ENCODE results near the gene PER1.
A peak's percentile ranks its signal among the peaks of the same experiment; 100 is the strongest.

The PER1 gene

DNA sequence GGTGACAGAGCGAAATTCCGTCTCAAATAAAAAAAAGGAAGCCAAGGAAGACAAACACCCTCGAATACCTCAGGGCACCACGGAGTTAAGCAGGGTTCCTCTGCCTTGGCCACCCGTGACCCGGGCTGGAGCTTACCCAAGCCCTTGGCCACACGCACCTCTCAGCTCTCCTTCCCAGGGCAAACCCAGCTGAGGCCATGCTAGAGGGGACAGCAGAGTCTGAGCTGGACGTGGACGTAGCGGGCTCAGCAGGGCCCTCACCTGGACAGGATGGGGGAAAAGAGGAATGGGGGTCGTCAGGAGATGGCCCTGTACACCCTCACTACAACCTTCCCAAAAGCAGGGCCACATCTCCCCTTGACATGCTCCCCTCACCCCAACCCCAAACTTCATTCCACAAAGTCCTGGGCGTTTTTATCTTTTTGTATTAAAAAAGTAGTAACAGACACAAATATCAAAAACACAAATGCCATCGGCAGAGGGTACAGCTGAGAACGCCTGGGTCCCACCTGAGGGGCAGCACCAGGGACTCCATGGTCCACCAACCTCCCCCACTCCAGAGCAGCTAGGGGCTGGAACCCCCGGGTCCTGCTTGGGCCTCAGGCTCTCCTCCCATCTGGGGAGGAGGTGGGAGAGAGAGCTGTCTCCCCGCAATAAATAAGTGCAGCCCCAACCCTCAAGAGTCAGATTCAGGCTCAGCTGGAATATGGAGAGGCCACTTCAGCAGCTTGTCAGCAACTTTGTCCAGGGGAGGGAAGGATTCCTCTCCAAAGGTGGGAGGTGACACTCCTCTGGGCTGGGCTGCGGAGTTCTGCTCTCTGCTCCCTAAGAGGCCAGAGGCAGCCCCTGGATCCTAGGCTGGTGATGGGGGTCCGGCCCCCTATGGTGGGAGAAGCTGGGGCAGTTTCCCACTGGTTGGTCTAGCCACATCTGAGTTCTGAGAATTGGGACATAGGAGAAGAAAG is 11.9 kb downstream of the PER1 start:
- DNase-seq = peak; percentile 47

DNA sequence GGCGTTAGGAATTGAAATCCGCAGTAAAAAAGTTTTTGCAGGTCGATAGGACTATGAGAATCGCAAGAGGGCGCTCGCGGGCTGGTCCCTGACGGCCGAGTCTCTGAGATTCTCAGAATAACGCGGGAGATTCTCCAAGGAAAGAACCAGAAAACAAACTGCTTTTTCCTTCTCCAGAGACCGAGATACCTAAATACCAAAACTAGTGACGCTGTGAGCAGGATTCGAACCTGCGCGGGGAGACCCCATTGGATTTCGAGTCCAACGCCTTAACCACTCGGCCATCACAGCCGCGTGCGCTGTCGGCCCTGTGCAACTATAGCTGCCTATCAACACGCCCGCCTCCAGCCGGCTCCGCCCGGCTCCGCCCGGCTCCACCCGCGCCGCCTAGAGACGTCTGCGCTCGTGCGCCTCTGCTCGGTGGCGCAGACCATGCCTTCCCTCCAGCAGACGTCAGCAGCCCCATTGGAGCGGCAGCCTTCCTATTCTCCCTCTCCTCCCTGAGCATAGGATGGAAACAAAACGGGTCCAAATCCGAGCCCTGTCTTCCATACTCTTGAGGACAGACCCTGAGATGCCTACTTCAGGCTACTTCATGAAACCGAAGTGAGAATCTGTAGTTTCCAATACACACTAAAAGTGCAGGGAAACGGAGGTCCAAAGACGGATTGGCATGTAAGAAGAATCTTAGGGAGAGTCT is 13.4 kb downstream of the PER1 start:
- peak; percentile 99 for DNase-seq

DNA sequence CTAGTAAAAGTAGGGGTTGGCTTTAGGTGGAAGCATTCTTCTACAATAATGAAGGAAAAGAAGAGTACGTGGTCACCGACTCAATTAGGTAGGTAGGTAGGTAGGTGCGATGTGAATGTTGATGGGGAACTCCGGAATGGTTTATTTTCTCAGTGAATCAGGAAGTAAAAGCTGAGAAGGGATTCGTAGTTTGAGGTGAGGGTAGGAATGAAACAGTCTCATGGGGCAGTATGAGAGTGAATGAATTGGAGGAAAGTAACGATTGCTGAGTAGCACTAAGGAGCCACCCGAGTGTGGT is 13.9 kb downstream of the PER1 start:
- no peak for DNase-seq

DNA sequence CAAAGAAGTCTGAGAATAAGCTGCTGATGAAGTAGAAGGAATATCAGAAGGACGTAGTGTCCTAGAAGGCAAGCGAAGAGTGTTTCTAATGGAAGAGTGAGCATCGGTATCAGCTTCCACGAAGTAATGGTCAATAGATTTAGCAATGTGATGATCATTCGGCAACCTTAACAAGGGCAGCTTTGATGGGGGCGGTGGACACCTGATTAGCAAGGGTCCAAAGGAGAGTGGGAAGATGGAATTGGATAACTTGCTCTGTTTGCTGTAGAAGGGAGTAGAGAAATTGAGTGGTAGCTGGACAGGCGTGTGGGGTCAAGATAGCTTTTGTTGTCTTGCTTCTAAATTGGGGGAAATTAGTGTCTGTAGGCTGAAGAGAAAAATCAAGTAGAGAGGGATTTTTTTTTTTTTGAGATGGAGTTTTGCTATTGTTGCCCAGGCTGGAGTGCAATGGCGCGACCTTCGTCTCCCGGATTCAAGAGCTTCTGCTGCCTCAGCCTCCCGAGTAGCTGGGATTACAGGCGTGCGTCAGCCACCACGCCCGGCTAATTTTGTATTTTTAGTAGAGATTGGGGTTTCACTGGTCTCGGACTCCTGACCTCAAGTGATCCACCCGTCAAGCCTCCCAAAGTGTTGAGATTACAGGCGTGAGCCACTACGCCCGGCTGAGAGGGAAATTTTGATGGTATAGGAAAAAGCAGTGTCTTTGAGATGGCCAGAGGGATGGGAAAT is 14.4 kb downstream of the PER1 start:
- peak; percentile 35 for DNase-seq

DNA sequence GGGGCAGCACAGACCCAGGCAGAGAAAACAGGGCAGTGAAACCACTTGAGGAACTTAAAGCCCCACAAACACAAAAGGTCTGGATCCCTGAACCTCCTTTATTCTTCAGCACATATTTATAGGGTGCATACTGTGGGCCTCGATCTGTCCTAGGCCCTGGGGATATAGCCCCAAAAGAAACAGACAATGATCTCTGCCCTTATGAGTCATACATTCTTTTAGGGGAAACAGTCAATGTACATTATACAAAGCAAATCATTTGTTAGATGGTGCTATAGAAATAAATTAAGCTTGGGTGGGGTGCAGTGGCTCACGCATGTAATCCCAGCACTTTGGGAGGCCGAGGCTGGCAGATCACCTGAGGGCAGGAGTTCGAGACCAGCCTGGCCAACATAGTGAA is 18.3 kb downstream of the PER1 start:
- no peak for DNase-seq

DNA sequence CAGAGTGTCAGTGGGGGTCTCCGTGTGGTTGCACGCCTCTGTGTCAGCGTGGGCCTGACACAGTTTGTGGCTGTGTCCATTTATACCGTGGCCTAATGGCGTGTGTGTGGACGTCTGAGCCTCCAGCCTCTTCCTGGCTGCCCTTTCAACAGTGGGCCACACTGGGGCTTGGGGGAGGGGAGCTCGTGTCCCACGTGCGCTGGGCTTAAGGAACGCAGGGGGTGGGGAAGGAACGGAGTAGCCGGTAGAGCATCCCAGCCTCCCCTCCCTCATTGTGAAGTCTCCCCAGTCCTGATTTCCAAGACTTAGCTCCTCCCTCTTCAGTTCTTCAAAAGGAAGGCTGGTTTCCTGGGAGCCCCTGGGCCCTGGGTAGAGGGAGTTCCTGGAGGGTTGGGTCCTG is 18.8 kb downstream of the PER1 start:
- no peak for DNase-seq

DNA sequence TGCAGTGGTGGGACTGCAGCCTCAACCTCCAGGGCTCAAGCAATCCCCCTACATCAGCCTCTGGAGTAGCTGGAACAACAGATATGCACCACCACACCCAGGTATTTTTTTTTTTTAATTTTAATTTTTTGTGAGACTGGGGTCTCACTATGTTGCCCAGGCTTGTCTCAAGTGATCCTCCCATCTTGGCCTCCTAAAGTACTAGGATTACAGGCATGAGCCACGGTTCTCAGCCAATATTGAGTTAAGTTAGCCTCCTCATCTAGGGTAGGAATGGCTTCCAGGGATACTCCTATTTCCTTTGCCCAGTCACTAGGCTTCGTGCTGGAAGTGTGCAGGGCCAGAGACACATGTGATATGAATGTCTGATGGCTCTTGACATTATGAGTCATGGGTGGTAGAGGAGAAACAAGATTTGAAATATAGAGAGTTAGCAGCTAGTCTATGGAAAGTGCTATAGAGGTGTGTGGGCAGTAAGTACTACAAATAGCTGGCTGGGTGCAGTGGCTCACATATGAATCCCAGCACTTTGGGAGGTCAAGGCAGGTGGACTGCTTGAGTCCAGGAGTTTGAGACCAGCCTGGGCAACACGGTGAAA is 20.3 kb downstream of the PER1 start:
- DNase-seq = no peak

DNA sequence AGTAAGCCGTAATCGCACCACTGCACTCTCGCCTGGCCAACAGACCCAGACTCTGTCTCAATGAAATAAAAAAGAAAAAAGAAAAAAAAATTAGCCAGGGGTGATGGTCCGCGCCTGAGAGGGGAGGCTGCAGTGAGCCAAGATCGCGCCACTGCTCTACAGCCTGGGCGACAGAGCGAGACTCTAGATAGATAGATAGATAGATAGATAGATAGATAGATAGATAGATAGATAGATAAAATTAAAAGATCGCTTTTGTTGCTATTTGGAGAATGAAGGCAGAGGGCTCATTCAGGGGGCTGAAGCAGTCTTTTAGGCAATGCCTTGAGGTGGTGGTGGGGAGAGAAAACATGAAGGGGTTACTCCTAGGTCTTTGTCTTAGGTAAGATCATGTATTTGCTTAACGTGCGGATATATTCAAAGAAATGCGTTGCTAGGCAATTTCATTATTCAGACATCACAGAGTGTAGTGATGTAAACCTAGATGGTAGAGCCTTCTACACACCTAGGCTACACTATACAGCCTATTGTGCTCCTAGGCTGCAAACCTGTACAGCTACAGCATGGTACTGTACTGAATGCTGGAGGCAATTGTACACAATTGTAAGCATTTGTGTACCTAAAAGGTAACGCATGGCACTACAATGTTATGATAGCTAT is 23.9 kb downstream of the PER1 start:
- no peak for DNase-seq

DNA sequence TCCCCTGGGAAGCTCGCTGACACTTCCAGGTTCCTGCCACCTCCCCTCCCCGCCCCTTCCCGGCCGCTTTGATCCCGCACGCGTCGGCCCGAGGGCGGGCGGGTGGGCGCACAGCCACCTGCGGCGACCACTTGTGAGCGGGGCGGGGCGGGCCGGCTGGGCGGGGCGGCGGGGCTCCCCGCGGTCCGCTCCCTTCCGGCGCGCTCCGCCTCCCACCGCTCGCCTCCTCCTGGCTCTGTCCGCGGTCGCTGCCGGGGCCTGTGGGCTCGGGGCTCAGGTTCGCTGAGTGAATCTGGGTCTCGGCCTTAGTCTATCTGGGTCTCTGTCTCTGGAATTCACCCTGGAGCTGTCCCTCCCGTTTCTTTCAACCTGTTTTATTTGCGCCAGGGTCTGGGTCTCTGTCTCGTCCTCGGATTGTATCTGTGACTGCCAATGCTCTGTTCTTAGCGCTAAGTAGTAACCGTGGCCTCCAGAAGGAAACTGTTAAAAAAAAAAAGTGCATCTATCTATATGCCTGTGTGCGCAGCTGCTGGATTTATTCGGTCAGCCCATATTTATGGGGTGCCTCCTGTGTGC is 25.6 kb downstream of the PER1 start:
- peak; percentile 71 for DNase-seq

DNA sequence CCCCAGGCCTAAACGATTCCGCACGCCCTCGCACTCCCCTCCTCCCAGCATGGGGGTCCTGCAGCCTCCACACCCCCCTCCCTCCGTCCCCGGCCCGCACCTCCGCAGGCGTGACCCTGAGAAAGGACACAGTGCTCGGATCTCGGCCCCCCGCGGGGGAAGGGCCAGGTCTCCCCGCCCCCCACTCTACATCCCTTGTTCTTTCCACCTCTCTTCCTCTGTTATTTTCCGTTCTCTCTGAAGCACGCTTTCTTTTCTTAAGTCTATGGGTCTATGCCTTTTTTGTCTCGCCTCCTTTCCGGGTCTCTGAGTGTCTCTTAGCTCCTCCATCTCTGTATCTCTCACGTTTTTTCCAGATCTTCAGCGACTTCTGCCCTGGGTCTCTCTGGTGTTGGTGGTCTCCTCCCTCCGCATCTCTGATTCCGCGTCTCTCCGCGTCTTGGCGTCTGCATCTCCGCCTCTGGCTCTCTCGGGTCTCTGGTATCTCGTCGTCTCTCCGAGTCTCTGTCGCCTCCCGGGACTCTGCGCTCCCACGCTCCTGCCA is 26.2 kb downstream of the PER1 start:
- no peak for DNase-seq

DNA sequence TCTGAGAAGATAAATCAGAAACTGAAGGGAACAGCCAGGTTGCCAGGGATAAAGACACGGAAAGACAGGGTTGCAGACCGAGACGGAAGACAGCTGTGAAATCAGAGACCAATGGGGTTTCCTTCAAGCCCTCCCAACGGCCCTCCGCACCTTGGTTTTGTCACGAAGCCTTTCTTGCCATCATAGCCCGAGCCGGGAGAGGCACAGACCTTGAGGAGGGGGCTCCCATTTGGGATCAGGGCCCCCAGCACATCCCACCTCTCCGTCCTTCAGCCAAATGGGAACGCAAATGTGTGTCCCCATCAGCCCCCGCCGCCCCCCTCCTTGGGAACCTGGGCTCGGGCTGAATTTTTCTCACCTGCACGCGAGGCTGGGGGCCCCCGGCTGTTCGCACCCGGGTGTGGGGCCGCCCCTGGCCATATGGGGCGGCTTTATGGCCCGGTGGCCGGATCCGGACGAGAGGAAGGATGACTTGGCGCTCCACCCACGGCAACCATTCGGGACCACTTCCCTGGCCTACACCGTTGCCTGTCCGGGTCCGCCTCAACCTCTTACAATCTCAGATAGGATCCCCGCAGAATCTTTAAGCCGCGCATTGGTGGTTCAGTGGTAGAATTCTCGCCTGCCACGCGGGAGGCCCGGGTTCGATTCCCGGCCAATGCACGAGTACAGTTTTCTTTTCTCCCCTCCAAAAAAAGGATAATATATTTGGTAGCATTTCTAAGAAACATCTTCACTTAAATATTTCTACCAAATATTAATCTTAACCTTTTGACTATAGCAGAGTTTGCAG is 26.9 kb downstream of the PER1 start:
- peak; percentile 90 for DNase-seq

DNA sequence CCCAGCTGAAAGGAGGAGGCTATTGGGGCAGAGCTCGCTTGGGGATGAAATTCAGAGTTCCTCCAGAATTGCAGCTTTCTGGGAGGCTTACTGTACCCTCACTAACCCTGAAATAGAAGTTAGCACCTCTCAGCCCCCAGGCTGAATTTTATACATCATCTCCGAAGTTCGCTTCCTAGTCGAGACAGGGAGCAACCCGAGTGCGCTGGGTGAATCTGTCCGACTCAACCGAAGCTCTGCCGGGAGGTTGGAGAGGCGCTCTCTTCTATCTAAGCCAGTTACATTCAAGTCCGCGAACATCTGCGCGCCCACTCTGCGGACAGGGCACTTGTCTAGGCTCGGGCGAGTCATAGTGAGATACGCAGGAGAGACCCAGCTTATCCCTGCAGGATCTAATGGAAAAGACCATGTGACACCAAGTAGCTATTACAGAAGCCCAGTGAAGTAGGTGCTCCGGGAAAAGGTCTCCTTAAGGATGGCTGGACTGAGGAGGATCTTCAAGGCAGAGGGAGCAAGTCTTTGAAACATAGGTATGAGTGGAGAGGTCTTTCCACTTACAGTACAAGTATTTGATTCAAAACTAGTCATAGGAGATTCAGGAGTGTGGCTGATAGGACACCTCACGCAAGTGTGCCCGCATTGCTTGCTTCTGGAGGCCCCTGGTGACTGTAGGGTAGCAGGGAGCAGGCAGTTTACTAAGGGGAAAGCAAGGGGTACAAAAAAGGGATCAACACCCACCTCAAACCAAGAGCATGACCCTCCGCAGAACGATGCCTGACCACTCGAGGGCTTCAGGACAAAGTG is 27.7 kb downstream of the PER1 start:
- no peak for DNase-seq

DNA sequence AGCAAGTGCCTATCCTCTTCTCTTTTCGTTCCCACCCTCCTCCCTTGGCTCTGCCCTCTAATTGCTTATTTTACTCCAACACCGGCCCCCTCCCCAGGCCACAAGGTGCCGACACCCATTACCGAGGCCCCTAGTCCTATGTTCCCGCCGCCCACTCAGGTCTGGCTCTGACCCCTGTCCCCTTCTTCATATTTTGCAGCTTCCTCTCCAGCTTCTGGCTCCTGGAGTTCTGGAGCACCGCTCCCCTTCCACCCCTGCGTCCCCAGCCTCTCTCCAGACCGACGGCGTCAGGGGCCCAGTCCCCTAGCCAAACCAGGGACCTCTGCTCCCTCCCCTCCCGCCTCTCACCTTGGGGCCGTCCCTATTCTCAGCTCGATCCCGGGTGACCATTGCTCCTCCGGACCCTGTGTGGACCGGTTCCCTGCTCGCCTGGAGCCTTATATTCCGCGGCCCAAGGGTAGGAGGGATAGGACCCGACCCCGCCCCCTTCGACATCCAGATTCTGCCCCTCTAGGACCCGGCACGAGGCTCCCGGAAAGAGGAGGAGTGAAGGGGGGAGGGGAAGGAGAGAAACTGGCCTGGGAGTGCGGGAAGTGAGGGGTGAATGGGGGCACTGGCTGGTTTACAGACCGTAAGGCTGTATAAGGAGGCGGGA is 28.4 kb downstream of the PER1 start, which contains the start of gene HES7:
Gene HES7 (minus strand): TSS at position 412 of the 655 bp plus-strand sequence. CDS start 22 bp downstream, at position 390.
- peak; percentile 49 for DNase-seq

DNA sequence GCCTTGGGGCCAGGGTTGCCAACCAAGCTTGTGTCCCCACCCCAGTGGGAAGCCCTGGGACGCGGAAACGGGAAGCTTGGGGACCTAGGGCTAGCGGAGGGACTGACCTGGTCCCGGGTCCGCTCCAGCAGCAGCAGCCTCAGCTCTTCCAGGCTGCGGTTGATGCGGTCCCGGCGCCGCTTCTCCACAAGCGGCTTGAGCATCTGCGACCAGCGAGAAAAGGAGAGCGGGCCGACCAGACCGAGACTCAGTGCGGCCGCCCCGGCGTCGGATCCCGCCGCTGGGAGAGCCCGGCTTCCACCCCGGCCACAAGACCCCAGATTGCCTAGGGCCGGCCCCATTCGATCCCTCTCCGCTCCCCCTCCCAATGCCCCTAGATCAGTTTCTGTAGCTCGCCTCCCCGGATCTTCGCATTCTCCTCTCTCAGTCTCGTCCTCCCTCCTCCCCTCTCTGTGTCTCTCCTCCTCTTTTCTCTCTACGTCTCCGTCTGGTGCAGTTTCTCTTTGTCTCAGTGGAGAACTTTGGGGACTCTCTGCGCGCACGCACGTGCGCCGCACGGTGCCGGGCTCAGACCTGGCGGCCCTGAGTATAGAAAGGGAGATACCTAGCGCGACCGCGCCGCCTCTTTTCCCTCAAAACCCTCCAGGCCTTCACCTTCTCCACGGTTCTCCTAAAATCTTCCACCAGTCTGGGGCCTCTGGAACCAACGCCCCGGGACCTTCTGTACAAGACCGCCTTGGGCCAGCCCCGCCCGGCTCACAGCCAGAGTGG is 29.1 kb downstream of the PER1 start:
- DNase-seq = peak; percentile 56

DNA sequence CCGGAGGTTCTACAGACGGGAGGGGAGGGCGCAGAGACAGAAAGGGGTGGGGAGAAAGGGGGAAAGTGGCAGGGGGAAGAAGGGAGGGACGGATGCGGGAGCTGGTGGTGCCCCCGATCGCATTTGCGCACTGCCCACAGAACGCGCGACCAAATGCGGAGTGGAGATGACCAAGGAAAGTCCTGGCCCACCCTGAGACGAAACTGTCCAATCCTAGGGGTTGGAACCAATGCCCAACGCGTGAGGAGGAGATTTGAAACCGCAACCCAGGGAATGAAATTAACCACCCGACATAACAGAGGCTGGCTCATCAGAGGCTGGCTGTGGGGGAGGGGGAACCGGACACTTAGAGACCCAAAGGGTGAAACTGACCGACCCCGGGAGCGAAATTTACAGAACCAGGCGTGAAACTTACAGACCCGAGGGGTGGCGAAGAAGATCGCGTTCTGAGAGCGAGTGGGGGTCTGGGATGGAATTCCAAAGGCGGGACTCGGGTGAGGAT is 29.7 kb downstream of the PER1 start:
- DNase-seq = no peak

DNA sequence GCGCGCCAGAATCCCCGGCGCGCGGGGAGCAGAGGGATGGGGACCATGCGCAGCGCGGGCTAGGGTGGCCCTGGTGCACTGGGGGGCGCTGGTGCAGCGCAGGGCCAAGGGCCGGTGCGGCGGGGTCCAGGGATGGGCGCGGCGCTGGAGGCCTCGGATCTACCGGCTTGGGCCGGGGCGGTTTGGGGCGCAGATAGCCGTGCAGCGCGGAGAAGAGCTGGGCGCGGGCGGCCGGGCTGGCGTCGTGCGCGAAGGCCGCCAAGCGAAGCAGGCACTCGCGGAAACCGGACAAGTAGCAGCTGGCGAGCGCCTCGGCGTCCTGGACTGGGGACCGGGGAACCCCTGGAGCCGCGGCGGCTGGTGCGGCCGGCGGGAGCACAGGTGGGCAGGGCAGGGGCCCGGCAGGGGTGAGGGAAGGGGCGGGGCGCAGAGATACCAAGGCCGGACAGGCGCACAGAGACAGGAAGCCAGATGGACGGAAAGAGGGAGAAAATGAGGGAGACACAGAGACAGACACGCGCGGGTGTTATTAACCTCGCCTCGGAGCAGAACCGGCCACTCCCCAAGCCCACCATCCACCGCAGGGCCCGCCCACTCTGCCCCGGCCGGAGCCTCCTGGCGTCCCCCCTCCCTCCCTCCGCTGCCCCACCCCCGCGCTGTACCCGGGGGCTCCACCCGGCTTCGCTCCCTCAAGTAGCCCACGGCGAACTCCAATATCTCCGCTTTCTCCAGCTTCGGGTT is 30.4 kb downstream of the PER1 start:
- DNase-seq = peak; percentile 73

DNA sequence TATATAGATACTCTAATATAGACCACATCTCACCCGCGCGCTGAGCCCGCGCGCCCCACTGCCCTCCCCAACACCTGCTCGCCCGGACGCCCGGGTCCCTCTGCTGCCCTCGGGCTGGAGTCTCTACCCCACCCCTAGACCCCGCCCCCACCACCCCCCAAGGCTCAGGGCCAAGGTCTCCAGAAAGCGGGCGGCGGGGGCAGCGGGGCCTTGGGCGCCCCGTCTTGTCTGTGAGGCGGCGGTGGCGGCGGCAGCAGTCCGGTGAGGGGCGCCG is 30.9 kb downstream of the PER1 start:
- DNase-seq = no peak

Data from left hindlimb (tissue), 1 donor.